GM06990 (cell line): ENCODE results near the gene LRRC14B.

ENCODE experiments used
- DNase-seq: peaks from one replicate; pipeline ENCODE4 v3.0.0-alpha.2; 2011; ENCODE audit not compliant: insufficient read length; ENCODE audit errors: extremely low read depth
- H3K27me3 ChIP-seq: replicated peaks from 2 replicates; pipeline ENCODE4 v1.6.0; 2011; ENCODE audit warnings: low read length; ENCODE audit not compliant: control insufficient read depth, insufficient read depth
- H3K36me3 ChIP-seq: 2 replicates; pipeline ENCODE4 v1.5.1; 2011; ENCODE audit warnings: low read length; ENCODE audit not compliant: control insufficient read depth, insufficient read depth
- H3K4me3 ChIP-seq: replicated peaks from 2 replicates; pipeline ENCODE4 v1.5.1; 2011; ENCODE audit warnings: low read depth, mild to moderate bottlenecking, control low read depth, low read length
- TF ChIP-seq, protein P1 (sequence below): IDR thresholded peaks from 2 replicates; pipeline ENCODE4 v1.5.1; 2011; ENCODE audit warnings: low read length, control low read depth, mild to moderate bottlenecking, inconsistent platforms; ENCODE audit not compliant: insufficient read depth, poor library complexity, severe bottlenecking

Gene LRRC14B

DNA sequence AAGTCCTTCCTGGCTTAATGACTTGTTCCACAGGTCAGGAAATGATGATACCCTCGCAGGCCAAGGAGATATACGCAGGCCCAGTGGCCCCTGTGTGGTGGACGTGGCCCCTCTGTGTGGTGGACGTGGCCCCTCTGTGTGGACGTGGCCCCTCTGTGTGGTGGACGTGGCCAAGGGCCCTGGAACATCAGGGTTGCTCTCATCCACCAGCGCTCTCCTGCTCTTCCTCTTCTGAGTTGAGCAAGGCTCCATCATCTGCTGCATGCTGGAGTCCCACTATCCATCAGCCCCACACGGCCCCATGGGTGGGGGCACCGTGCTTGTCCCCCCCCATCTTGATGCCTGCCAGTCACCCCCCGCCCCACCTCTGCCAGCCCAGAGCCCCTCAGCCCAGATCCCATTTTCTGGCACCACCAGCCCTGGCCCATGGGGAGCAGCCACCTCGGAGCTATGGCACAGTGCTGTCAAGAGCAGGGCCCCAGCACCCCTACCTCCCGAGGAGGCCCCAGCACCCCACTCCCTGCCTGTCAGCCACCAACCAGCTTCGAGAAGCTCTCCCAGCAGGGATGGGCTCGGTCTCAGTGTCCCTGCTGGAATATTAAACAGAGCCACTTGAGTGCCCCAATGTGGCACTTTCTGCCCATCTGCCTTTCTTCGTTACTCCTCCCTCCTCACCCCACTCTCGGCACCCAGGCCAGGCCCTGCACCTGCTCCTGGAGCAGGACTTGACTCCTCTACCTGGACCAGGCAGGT, 8.1 kb downstream of the LRRC14B start:
- Histone ChIP-seq H3K36me3 (peaks cover 4% of the 10 kb centered on the region), H3K27me3 (no peaks in the 10 kb centered on the region; the same call in 1 of the 2 replicates), H3K4me3 (no peak overlapping the region)
- no peak for DNase-seq
- TF ChIP-seq, protein P1, sequence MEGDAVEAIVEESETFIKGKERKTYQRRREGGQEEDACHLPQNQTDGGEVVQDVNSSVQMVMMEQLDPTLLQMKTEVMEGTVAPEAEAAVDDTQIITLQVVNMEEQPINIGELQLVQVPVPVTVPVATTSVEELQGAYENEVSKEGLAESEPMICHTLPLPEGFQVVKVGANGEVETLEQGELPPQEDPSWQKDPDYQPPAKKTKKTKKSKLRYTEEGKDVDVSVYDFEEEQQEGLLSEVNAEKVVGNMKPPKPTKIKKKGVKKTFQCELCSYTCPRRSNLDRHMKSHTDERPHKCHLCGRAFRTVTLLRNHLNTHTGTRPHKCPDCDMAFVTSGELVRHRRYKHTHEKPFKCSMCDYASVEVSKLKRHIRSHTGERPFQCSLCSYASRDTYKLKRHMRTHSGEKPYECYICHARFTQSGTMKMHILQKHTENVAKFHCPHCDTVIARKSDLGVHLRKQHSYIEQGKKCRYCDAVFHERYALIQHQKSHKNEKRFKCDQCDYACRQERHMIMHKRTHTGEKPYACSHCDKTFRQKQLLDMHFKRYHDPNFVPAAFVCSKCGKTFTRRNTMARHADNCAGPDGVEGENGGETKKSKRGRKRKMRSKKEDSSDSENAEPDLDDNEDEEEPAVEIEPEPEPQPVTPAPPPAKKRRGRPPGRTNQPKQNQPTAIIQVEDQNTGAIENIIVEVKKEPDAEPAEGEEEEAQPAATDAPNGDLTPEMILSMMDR, result no peak

DNA sequence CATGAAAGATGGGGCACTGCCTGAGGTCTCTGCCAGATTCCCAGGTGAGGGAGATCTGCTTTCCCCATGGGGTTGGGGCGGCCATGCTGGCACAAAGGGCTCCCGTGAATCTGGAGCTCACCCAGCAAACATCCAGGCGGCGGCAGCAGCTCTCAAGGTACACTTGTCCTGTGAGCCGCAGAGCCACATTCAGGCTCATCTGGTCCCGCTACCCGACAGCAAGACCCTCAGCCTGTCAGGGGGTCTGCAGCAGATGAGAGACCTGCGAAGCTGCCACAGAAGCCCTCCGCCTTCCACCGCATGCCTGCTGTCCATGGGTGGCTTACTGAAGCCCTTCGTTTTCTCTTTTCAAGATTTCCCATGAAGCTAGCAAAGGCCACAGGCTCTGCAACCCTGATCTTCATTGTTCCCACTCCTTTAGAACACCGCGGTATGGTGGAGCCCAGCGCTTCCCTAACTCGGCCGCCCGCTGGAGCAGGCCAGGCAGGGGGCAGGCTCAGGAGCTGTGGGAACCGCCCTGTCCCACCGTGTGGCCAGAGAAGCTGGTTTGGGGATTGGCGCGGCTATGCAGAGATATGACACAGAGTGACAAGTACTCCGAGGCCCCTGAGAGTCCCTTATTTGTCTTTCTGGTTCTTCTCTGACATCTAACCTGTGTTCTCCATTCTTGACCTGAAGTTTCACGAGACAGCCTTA, 8.8 kb downstream of the LRRC14B start:
- Histone ChIP-seq H3K36me3 (peaks cover 4% of the 10 kb centered on the region), H3K27me3 (no peaks in the 10 kb centered on the region), H3K4me3 (no peak overlapping the region)
- TF ChIP-seq, protein P1, result no peak
- DNase-seq, result no peak

DNA sequence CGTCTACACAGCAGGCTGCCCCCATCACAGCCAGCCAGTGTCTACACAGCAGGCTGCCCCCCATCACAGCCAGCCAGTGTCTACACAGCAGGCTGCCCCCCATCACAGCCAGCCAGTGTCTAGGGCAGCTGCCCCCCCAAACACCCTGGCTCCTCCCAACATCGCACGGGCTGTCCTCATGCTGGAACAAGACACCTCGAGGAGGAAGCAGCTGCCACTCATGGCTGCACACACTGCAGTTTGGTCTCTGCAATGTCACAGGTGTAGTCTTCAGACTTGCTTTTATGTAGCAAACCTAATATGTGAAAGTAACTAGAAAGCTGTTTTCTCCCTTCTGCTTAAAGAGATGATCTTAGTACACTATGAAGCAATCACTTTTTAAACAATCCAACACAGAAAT, 9.7 kb downstream of the LRRC14B start:
- no peak for DNase-seq
- TF ChIP-seq, protein P1, result no peak
- H3K36me3 ChIP-seq, result peaks cover 10% of the 10 kb centered on the region
- no peaks in the 10 kb centered on the region for H3K27me3 ChIP-seq
- no peak overlapping the region for H3K4me3 ChIP-seq

DNA sequence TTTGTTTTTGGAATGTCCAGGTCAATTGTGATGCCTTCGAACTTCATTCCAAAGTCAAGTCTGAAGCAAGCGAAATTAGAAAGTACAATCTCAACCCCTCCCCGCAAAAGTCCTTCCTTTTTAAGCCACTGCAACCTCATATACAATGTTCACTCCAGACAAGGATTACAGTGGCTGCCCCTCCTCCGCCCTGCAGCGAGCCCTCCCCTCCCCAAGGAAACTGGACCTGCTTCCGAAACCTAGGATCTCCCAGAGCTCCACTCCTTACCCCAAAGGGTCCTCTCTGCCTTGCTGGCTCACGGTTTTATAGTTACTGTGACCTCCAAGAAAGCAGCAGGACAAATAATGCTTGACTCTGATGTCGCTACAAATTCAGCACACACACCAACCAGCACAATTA, 10.4 kb downstream of the LRRC14B start:
- no peaks in the 10 kb centered on the region for H3K27me3 ChIP-seq
- DNase-seq, result no peak
- H3K36me3 ChIP-seq, result peaks cover 10% of the 10 kb centered on the region
- TF ChIP-seq, protein P1, result no peak
- no peak overlapping the region for H3K4me3 ChIP-seq

DNA sequence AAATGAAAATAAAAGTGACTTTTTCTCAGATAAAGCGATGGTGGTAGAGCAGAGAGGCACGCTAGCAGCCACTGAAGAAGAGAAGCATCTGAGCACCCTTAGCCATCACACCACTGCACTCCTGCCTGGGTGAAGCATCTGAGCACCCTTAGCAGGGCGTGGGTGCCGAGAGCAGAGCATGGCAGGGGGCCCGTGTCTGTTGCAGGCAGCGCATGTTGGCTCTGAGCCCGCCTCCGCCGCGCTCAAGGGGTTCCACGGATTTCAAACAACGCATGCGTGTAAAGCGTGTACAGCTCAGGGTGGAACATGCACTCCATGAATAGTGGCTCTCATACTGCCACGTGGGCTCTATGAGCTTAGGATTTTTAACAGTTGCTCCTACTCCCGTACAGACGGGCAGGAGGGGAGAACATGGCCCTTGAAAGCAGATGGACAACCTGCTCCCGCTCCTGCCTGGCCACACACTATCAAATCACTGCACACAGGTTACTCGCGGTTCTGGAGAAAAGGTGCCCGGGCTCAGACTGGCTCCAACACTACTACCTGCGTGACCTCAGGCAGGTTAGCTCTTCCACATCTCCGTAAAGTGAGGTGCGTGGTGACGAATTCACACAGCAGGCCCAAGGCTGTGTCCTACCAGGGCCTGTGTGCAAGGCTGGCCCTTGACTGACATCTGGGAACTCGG, 12.1 kb downstream of the LRRC14B start:
- Histone ChIP-seq H3K27me3 (no peaks in the 10 kb centered on the region), H3K36me3 (peaks cover 13% of the 10 kb centered on the region), H3K4me3 (no peak overlapping the region)
- no peak for DNase-seq
- TF ChIP-seq, protein P1, result no peak
